ENCODE data around the gene MATN1.

MATN1 gene

GRCh38 chr1:30679201-30679975 is 44.0 kb downstream of the MATN1 start:
- TF ChIP-seq POLR2AphosphoS5 (IDR thresholded peaks at IDR 0.05; ENCODE audit: borderline replicate concordance, low read depth, low read length) (no peak), FOXP2 (optimal IDR thresholded peaks at IDR 0.05; ENCODE audit: control extremely low read depth, extremely low read length, insufficient read depth) (no peak), EZH2 (IDR thresholded peaks at IDR 0.05) (no peak)
- DNase-seq (ENCODE audit: low read depth, low spot score), result no peak
- no peak overlapping the region for H3K9ac ChIP-seq (ENCODE audit: insufficient read length)

GRCh38 chr1:30678209-30678608 is 45.2 kb downstream of the MATN1 start:
- no peak for TF ChIP-seq EZH2 (IDR thresholded peaks at IDR 0.05)
- TF ChIP-seq FOXP2 (optimal IDR thresholded peaks at IDR 0.05; ENCODE audit: control extremely low read depth, extremely low read length, insufficient read depth), result no peak
- TF ChIP-seq POLR2AphosphoS5 (IDR thresholded peaks at IDR 0.05; ENCODE audit: borderline replicate concordance, low read depth, low read length), result no peak

More at GRCh38 chr1:30679201-30679975, 44.0 kb downstream of the MATN1 start:
- no peak overlapping the region for H3K27ac ChIP-seq
- H3K4me3 ChIP-seq, result no peak overlapping the region
- H3K9me3 ChIP-seq (ENCODE audit: low read depth, low read length), result 0 out of 2 replicates have a peak, but pooled peaks cover 5% of the 10 kb centered on the region
- H3K36me3 ChIP-seq (ENCODE audit: insufficient read depth, low read length), result no peaks in the 10 kb centered on the region

GRCh38 chr1:30677471-30677870 is 45.9 kb downstream of the MATN1 start:
- Histone ChIP-seq H3K9me3 (ENCODE audit: low read depth, low read length) (0 out of 2 replicates have a peak, but pooled peaks cover 5% of the 10 kb centered on the region), H3K9ac (ENCODE audit: insufficient read length) (no peak overlapping the region), H3K27ac (no peak overlapping the region), H3K36me3 (ENCODE audit: insufficient read depth, low read length) (no peaks in the 10 kb centered on the region), H3K4me3 (no peak overlapping the region)
- no peak for TF ChIP-seq EZH2 (IDR thresholded peaks at IDR 0.05)
- no peak for TF ChIP-seq FOXP2 (optimal IDR thresholded peaks at IDR 0.05; ENCODE audit: control extremely low read depth, extremely low read length, insufficient read depth)
- TF ChIP-seq POLR2AphosphoS5 (IDR thresholded peaks at IDR 0.05; ENCODE audit: borderline replicate concordance, low read depth, low read length), result no peak
- DNase-seq (ENCODE audit: low read depth, low spot score), result no peak

More at GRCh38 chr1:30678209-30678608, 45.2 kb downstream of the MATN1 start:
- Histone ChIP-seq H3K4me3 (no peak overlapping the region), H3K9ac (ENCODE audit: insufficient read length) (no peak overlapping the region), H3K36me3 (ENCODE audit: insufficient read depth, low read length) (no peaks in the 10 kb centered on the region), H3K9me3 (ENCODE audit: low read depth, low read length) (0 out of 2 replicates have a peak, but pooled peaks cover 5% of the 10 kb centered on the region), H3K27ac (no peak overlapping the region)
- no peak for DNase-seq (ENCODE audit: low read depth, low spot score)

GRCh38 chr1:30675761-30676160 is 47.6 kb downstream of the MATN1 start:
- H3K9ac ChIP-seq (ENCODE audit: insufficient read length), result no peak overlapping the region
- no peaks in the 10 kb centered on the region for H3K36me3 ChIP-seq (ENCODE audit: insufficient read depth, low read length)
- no peak overlapping the region for H3K27ac ChIP-seq
- H3K4me3 ChIP-seq, result no peak overlapping the region
- H3K9me3 ChIP-seq (ENCODE audit: low read depth, low read length), result 0 out of 2 replicates have a peak, but pooled peaks cover 5% of the 10 kb centered on the region
- TF ChIP-seq EZH2 (IDR thresholded peaks at IDR 0.05) (no peak), POLR2AphosphoS5 (IDR thresholded peaks at IDR 0.05; ENCODE audit: borderline replicate concordance, low read depth, low read length) (no peak), FOXP2 (optimal IDR thresholded peaks at IDR 0.05; ENCODE audit: control extremely low read depth, extremely low read length, insufficient read depth) (no peak)
- DNase-seq (ENCODE audit: low read depth, low spot score), result no peak

- H3K27ac ChIP-seq, result no peak overlapping the region
- DNase-seq (ENCODE audit: low read depth, low spot score), result no peak
- no peaks in the 10 kb centered on the region for H3K36me3 ChIP-seq (ENCODE audit: insufficient read depth, low read length)
- no peak for TF ChIP-seq POLR2AphosphoS5 (IDR thresholded peaks at IDR 0.05; ENCODE audit: borderline replicate concordance, low read depth, low read length)
- TF ChIP-seq FOXP2 (optimal IDR thresholded peaks at IDR 0.05; ENCODE audit: control extremely low read depth, extremely low read length, insufficient read depth), result no peak
- TF ChIP-seq EZH2 (IDR thresholded peaks at IDR 0.05), result no peak
- no peak overlapping the region for H3K4me3 ChIP-seq
- 0 out of 2 replicates have a peak, but pooled peaks cover 5% of the 10 kb centered on the region for H3K9me3 ChIP-seq (ENCODE audit: low read depth, low read length)
- no peak overlapping the region for H3K9ac ChIP-seq (ENCODE audit: insufficient read length)
Observed at GRCh38 chr1:30675289-30675688, 48.1 kb downstream of the MATN1 start.

GRCh38 chr1:30673395-30673794 is 50.0 kb downstream of the MATN1 start:
- Histone ChIP-seq H3K9ac (ENCODE audit: insufficient read length) (no peak overlapping the region), H3K4me3 (no peak overlapping the region), H3K9me3 (ENCODE audit: low read depth, low read length) (0 out of 2 replicates have a peak, but pooled peaks cover 5% of the 10 kb centered on the region), H3K36me3 (ENCODE audit: insufficient read depth, low read length) (no peaks in the 10 kb centered on the region), H3K27ac (no peak overlapping the region)
- DNase-seq (ENCODE audit: low read depth, low spot score), result no peak
- no peak for TF ChIP-seq EZH2 (IDR thresholded peaks at IDR 0.05)
- TF ChIP-seq POLR2AphosphoS5 (IDR thresholded peaks at IDR 0.05; ENCODE audit: borderline replicate concordance, low read depth, low read length), result no peak
- no peak for TF ChIP-seq FOXP2 (optimal IDR thresholded peaks at IDR 0.05; ENCODE audit: control extremely low read depth, extremely low read length, insufficient read depth)

GRCh38 chr1:30672661-30673060 is 50.7 kb downstream of the MATN1 start:
- TF ChIP-seq POLR2AphosphoS5 (IDR thresholded peaks at IDR 0.05; ENCODE audit: borderline replicate concordance, low read depth, low read length) (no peak), FOXP2 (optimal IDR thresholded peaks at IDR 0.05; ENCODE audit: control extremely low read depth, extremely low read length, insufficient read depth) (no peak), EZH2 (IDR thresholded peaks at IDR 0.05) (no peak)
- no peak overlapping the region for H3K4me3 ChIP-seq
- no peak overlapping the region for H3K27ac ChIP-seq
- H3K9me3 ChIP-seq (ENCODE audit: low read depth, low read length), result 0 out of 2 replicates have a peak, but pooled peaks cover 5% of the 10 kb centered on the region
- H3K9ac ChIP-seq (ENCODE audit: insufficient read length), result no peak overlapping the region
- DNase-seq (ENCODE audit: low read depth, low spot score), result no peak
- no peaks in the 10 kb centered on the region for H3K36me3 ChIP-seq (ENCODE audit: insufficient read depth, low read length)

GRCh38 chr1:30670240-30671060 is 52.9 kb downstream of the MATN1 start:
- no peak overlapping the region for H3K9ac ChIP-seq (ENCODE audit: insufficient read length)
- no peak for TF ChIP-seq POLR2AphosphoS5 (IDR thresholded peaks at IDR 0.05; ENCODE audit: borderline replicate concordance, low read depth, low read length)
- TF ChIP-seq EZH2 (IDR thresholded peaks at IDR 0.05), result no peak
- TF ChIP-seq FOXP2 (optimal IDR thresholded peaks at IDR 0.05; ENCODE audit: control extremely low read depth, extremely low read length, insufficient read depth), result no peak
- H3K9me3 ChIP-seq (ENCODE audit: low read depth, low read length), result no peaks in the 10 kb centered on the region
- H3K36me3 ChIP-seq (ENCODE audit: insufficient read depth, low read length), result no peaks in the 10 kb centered on the region
- no peak overlapping the region for H3K4me3 ChIP-seq
- DNase-seq (ENCODE audit: low read depth, low spot score), result no peak
- no peak overlapping the region for H3K27ac ChIP-seq
